K562 (cell line): ENCODE results near the gene ABCF3. TPM values are rescaled to one million over a fixed set of nuclear protein-coding genes. Genes with fewer than 3 reads are reported as not detected.

Experiments used
- E2F8 ChIP-seq: fragments of 450-650 bp; IDR thresholded peaks from 2 replicates; pipeline ENCODE4 v1.7.1; 2018; ENCODE audit warnings: mild to moderate bottlenecking, low read depth; ENCODE audit not compliant: partially characterized antibody
- EP300 ChIP-seq: IDR thresholded peaks from 2 replicates; pipeline ENCODE4 v1.6.1; 2012; ENCODE audit warnings: low read length, improper control_type of control experiment
- IRF1 ChIP-seq: sonication (generic); formaldehyde crosslinking; IDR thresholded peaks from 2 replicates; pipeline ENCODE4 v1.8.0; 2022; ENCODE audit warnings: missing genetic modification reagents, mild to moderate bottlenecking, borderline replicate concordance
- MAFK ChIP-seq: IDR thresholded peaks from 2 replicates; pipeline ENCODE4 v1.6.1; 2011; ENCODE audit warnings: low read length, improper control_type of control experiment
- MED1 ChIP-seq: sonication (generic); formaldehyde crosslinking; IDR thresholded peaks from 2 replicates; pipeline ENCODE4 v1.8.1; 2023; ENCODE audit warnings: missing genetic modification reagents, borderline replicate concordance
- MTA2 ChIP-seq: fragments of 450-650 bp; IDR thresholded peaks from 2 replicates; pipeline ENCODE4 v1.6.1; 2016; ENCODE audit warnings: low read depth
- MTA3 ChIP-seq: fragments of 450-650 bp; formaldehyde crosslinking; IDR thresholded peaks from 2 replicates; pipeline ENCODE4 v1.6.1; 2017; ENCODE audit warnings: mild to moderate bottlenecking, borderline replicate concordance
- PHF20 ChIP-seq: fragments of 450-650 bp; IDR thresholded peaks from 2 replicates; pipeline ENCODE4 v1.6.1; 2018; ENCODE audit not compliant: partially characterized antibody
- PTTG1 ChIP-seq: fragments of 450-650 bp; IDR thresholded peaks from 2 replicates; pipeline ENCODE4 v1.6.1; 2016; ENCODE audit warnings: low read depth, mild to moderate bottlenecking, missing genetic modification characterization, missing compliant biosample characterization
- RBM17 ChIP-seq: fragments of 200-400 bp; formaldehyde crosslinking; IDR thresholded peaks from 2 replicates; pipeline ENCODE4 v1.6.1; 2017; ENCODE audit warnings: low read depth, mild to moderate bottlenecking, low read length, borderline replicate concordance
- SAP30 ChIP-seq: fragments of 200-600 bp; sonication (generic); IDR thresholded peaks from 2 replicates; pipeline ENCODE4 v1.6.1; 2012; ENCODE audit warnings: borderline replicate concordance, low read depth, mild to moderate bottlenecking, moderate library complexity, low read length, control low read depth, inconsistent platforms; ENCODE audit not compliant: insufficient read depth, poor library complexity, severe bottlenecking
- SMAD4 ChIP-seq: fragments of 250-450 bp; sonication (Bioruptor Pico); conservative IDR thresholded peaks from 2 replicates; pipeline ENCODE4 v1.8.0; 2021; ENCODE audit warnings: inconsistent platforms, mild to moderate bottlenecking, moderate library complexity
- TCF7L2 ChIP-seq: fragments of 150-350 bp; IDR thresholded peaks from 2 replicates; pipeline ENCODE4 v1.6.1; 2016; ENCODE audit warnings: low read depth, mild to moderate bottlenecking, low read length, moderate library complexity
- TRIM24 ChIP-seq, 2 experiments: fragments of 450-650 bp; IDR thresholded peaks; 2 replicates each; pipeline ENCODE4 v1.6.1; 2016
- ZNF174 ChIP-seq: fragments of 250-450 bp; sonication (Bioruptor Pico); IDR thresholded peaks from 2 replicates; pipeline ENCODE4 v1.4.0; 2020; ENCODE audit warnings: mild to moderate bottlenecking
- ZNF408 ChIP-seq: fragments of 250-450 bp; sonication (Bioruptor Pico); IDR thresholded peaks from 2 replicates; pipeline ENCODE4 v1.4.0; 2020; ENCODE audit warnings: low read depth, mild to moderate bottlenecking, moderate library complexity
- ZNF584 ChIP-seq: fragments of 200-800 bp; sonication (Bioruptor generic); IDR thresholded peaks from 2 replicates; pipeline ENCODE4 v1.6.1; 2016; ENCODE audit warnings: low read depth, mild to moderate bottlenecking, missing genetic modification characterization, missing compliant biosample characterization
- polyA plus RNA-seq, 8 experiments: library from polyadenylated mRNA; depleted of rRNA in 4 of 8; stranded (reverse) in 5 of 8; unstranded in 3 of 8; fragments of >200 nt; fragmentation: Nextera tagmentation in 2 of 8; fragmentation: Illumina TruSeq in 1 of 8; extraction: Ambion mirVana in 2 of 8; extraction: Trizol in 1 of 8; gene quantifications; 2 replicates each; pipeline versions ENCODE4 v1.2.1 to v1.2.3, GENCODE V29; 2011 to 2014; ENCODE audit warnings: inconsistent platforms in 1 of 8, missing spikeins in 1 of 8
- total RNA-seq, 7 experiments: library from RNA; depleted of rRNA in 6 of 7; stranded (reverse); fragments of >200 nt in 6 of 7; fragmentation: Illumina TruSeq in 2 of 7; extraction: Trizol in 2 of 7; gene quantifications; 2 replicates each; pipeline versions ENCODE4 v1.2.1 to v1.2.3, GENCODE V29; 2011 to 2021; ENCODE audit warnings: low replicate concordance in 1 of 7
- TF ChIP-seq, protein P1 (sequence below): fragments of 450-650 bp; IDR thresholded peaks from 2 replicates; pipeline ENCODE4 v1.6.1; 2016; ENCODE audit warnings: antibody characterized with exemption
- TF ChIP-seq, protein P2 (sequence below), 2 experiments: fragments of 200-800 bp in 1 of 2; sonication (Bioruptor generic) in 1 of 2; sonication (generic) in 1 of 2; formaldehyde crosslinking in 1 of 2; IDR thresholded peaks in 1 of 2; conservative IDR thresholded peaks in 1 of 2; 2 replicates each; pipeline versions ENCODE4 v1.5.0 to v1.6.1; 2016 to 2020; ENCODE audit warnings: missing compliant biosample characterization in 1 of 2, missing genetic modification characterization in 1 of 2, missing genetic modification reagents in 1 of 2
- TF ChIP-seq, protein P3 (sequence below): sonication (generic); formaldehyde crosslinking; IDR thresholded peaks from 2 replicates; pipeline ENCODE4 v1.8.0; 2022; ENCODE audit warnings: missing genetic modification reagents, mild to moderate bottlenecking, moderate library complexity, borderline replicate concordance

The ABCF3 gene
- total and polyA plus RNA-seq, 9 of the 15 experiments (the other 6 are each of a cell fraction or from before 2014, with no cell fraction given), result 6.7 to 77.9 (median 45.1) TPM

DNA sequence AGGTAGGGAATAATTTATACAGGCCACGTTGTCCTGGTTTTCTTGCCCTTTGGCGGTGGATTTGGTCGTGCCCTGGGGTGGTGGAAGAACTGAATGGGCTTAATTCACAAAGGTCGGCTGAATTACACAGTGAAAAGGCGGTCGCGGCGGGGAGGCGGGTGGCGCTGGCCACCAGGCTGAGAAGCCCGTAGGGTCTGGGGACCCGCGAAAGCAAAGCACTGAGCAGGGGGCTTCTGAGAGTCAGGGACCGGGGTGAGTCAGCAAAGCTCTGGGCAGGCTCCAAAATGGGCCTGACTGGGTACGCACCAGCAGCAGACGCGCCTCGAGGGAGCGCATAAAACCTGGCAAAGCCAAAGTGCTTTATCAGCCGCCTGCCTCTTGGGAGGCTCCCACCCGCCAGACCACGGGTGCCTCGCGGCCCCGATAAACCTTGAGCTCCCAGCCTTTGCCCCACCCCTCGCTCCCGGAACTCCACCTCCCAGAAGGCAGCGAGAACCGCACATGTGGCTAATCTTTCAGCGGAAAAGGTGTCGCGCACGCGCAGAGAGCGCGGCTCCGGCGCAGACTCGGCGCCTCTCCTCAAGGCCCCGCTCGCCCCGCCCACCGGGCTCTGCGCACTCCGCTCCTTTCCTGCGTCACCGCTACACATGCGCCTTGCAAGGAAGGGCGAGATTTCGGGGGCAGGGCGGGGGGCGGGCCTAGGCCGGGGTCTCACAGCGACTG lies 377 bp upstream of the ABCF3 start (continued):
- TF ChIP-seq, protein P1, sequence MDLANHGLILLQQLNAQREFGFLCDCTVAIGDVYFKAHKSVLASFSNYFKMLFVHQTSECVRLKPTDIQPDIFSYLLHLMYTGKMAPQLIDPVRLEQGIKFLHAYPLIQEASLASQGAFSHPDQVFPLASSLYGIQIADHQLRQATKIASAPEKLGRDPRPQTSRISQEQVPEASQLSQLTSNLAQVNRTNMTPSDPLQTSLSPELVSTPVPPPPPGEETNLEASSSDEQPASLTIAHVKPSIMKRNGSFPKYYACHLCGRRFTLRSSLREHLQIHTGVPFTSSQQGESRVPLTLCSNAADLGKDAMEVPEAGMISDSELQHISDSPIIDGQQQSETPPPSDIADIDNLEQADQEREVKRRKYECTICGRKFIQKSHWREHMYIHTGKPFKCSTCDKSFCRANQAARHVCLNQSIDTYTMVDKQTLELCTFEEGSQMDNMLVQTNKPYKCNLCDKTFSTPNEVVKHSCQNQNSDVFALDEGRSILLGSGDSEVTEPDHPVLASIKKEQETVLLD, result peak; percentile 99
- TF ChIP-seq, protein P2, sequence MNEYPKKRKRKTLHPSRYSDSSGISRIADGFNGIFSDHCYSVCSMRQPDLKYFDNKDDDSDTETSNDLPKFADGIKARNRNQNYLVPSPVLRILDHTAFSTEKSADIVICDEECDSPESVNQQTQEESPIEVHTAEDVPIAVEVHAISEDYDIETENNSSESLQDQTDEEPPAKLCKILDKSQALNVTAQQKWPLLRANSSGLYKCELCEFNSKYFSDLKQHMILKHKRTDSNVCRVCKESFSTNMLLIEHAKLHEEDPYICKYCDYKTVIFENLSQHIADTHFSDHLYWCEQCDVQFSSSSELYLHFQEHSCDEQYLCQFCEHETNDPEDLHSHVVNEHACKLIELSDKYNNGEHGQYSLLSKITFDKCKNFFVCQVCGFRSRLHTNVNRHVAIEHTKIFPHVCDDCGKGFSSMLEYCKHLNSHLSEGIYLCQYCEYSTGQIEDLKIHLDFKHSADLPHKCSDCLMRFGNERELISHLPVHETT (CRISPR knock-in tag; conservative IDR thresholded peaks at IDR 0.05 in 1 of 2, IDR thresholded peaks at IDR 0.05 in 1 of 2), result peak in 1 of 2 experiments; percentile 80; a peak in 1 of 4 replicates
- TF ChIP-seq ZNF408 (CRISPR knock-in tag) (no peak), EP300 (peak; percentile 66; the same call in 1 of the 2 replicates), TCF7L2 (no peak), MTA2 (peak; percentile 58), PTTG1 (no peak), RBM17 (no peak), MAFK (peak; percentile 58), MTA3 (peak; percentile 71), SAP30 (no peak), SMAD4 (CRISPR knock-in tag) (peak; percentile 89), ZNF174 (CRISPR knock-in tag) (no peak), IRF1 (CRISPR knock-in tag) (no peak), PHF20 (no peak), TRIM24 (IDR thresholded peaks at IDR 0.05) (peak; percentile 13 to 47; a peak in 2 of 4 replicates), E2F8 (no peak), MED1 (CRISPR knock-in tag) (no peak), ZNF584 (CRISPR knock-in tag) (no peak)
- TF ChIP-seq, protein P3, sequence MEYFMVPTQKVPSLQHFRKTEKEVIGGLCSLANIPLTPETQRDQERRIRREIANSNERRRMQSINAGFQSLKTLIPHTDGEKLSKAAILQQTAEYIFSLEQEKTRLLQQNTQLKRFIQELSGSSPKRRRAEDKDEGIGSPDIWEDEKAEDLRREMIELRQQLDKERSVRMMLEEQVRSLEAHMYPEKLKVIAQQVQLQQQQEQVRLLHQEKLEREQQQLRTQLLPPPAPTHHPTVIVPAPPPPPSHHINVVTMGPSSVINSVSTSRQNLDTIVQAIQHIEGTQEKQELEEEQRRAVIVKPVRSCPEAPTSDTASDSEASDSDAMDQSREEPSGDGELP, result peak; percentile 95
